RWPE1 (cell line): Measurements from ENCODE around the gene CALN1.

Experiments used
- CTCF ChIA-PET: fragments of 350-600 bp; sonication (Branson Sonifier 250); formaldehyde crosslinking; extraction: SDS; loops from one replicate; lab custom pipeline; 2021; lab: Yijun Ruan, JAX
- POLR2A ChIA-PET: fragments of 400-600 bp; formaldehyde crosslinking; extraction: SDS; loops from one replicate; lab custom pipeline; 2020; ENCODE audit warnings: antibody characterized with exemption; ENCODE audit not compliant: low non-redundant PET; lab: Yijun Ruan, JAX
- DNase-seq: peaks from one replicate; pipeline ENCODE4 v3.0.0; 2012; ENCODE audit warnings: low spot score
- H3K27ac ChIP-seq: fragments of 450-650 bp; 2 replicates; pipeline ENCODE4 v1.5.1; 2017
- CTCF ChIP-seq: fragments of 450-650 bp; conservative IDR thresholded peaks from 2 replicates; pipeline ENCODE4 v1.5.1; 2017; ENCODE audit warnings: low read depth, mild to moderate bottlenecking

CALN1 gene

GRCh38 chr7:72109566-72109965 lies 302.6 kb downstream of the CALN1 start:
- CTCF ChIA-PET: no interaction called here
- DNase-seq: no peak

DNA sequence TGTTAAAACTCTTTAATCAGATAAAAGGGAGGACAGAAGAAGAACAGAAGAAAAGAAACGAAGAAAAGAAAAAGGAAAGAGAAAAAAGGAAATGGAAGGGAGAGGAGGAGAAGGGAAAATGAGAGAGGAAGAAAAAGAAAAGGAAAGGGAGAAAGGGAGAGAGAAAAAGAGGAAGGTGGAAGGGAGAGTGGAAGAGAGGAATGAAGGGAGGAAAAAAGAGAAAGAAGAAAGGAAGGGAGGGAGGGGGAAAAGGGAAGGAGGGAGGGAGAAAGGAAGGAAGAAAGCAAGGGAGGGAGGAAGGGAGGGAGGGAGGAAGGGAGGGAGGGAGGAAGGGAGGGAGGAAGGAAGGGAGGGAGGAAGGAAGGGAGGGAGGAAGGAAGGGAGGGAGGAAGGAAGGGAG lies 305.7 kb downstream of the CALN1 start:
- ChIA-PET CTCF (interaction anchor here (0.7 kb wide), 1 partner anchor 398 kb away, joined by 3 read pairs; no protein-coding TSS in a partner anchor), POLR2A (no interaction called here)
- no peak overlapping the region for H3K27ac ChIP-seq
- no peak for DNase-seq
- no peak for TF ChIP-seq CTCF

More at GRCh38 chr7:72109566-72109965, 302.6 kb downstream of the CALN1 start:
- no peak for TF ChIP-seq CTCF
- POLR2A ChIA-PET: interaction anchor here (0.6 to 1.1 kb wide), 2 partner anchors 9 to 16 kb away, joined by 3 to 4 read pairs; no protein-coding TSS in a partner anchor
- H3K27ac ChIP-seq: no peak overlapping the region

DNA sequence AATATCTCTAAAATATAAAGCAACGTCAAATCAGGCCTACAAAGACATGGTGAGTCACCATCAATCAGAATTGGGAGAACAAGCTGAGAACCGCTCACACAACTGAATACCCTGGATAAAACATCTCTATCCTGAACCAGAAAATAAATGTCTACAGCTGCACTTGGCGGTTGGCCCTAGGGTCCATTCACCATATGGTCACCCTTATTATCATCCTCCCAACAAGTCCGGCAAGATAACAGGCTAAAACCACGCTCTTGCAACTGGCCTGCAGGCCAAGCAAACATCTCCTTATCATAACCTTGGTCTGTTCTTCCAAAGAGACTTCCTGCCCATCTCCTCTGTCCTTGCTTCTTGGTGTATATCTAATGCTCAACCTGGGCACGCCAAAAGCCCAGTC lies 310.7 kb downstream of the CALN1 start:
- DNase-seq: no peak
- no peak for TF ChIP-seq CTCF
- CTCF ChIA-PET: interaction anchor here (1.0 kb wide), 1 partner anchor 34 kb away, joined by 3 read pairs; no protein-coding TSS in a partner anchor
- H3K27ac ChIP-seq: no peak overlapping the region
- POLR2A ChIA-PET: no interaction called here

GRCh38 chr7:72099784-72100183 lies 312.4 kb downstream of the CALN1 start:
- ChIA-PET CTCF (interaction anchor here (0.9 kb wide), 1 partner anchor 204 kb away, joined by 3 read pairs; no protein-coding TSS in a partner anchor), POLR2A (no interaction called here)
- no peak overlapping the region for H3K27ac ChIP-seq
- no peak for DNase-seq
- TF ChIP-seq CTCF: no peak

DNA sequence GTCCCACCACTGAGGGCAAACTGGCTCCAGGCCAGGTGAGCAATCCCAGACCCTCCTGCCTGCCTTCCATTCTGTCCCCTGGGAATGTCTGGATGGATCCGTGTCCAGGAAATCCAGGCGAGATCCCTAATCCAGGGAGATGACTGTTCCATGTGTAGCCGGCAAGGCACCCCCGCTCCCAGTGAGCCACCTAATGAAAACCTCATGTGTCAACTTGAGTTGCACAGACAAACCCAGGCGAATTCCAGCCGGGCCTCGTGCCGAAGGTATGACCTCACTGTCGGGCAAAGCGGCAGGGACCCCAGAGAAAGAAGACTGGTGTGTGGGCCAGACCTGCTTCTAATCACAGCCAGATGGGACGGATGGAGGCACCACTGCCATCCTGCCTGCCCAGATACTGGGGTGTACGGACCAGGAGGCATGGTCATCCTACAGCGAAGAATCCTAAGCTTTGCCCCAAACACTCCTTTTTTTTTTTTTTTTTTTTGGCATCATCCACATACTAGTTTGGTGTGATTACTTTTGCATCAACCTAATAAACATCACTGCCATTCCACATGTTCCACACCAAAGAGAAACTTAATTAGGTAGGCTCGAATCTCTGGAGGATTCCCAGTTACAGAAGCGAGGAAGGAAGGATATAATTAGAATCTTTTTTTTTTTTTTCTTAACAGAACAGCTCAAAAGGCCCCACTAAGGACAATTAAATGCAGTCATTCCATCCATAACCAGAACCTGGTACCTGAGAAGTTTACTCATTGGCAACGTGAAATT lies 313.1 kb downstream of the CALN1 start:
- DNase-seq: no peak
- no peak for TF ChIP-seq CTCF
- H3K27ac ChIP-seq: no peak overlapping the region
- CTCF ChIA-PET: interaction anchor here (0.9 kb wide), 1 partner anchor 205 kb away, joined by 3 read pairs; no protein-coding TSS in a partner anchor
- POLR2A ChIA-PET: no interaction called here

- DNase-seq: no peak
- ChIA-PET POLR2A (no interaction called here), CTCF (interaction anchor here (0.7 kb wide), 1 partner anchor 51 kb away, joined by 5 read pairs; no protein-coding TSS in a partner anchor)
- no peak overlapping the region for H3K27ac ChIP-seq
- no peak for TF ChIP-seq CTCF
These were observed 314.9 kb downstream of the CALN1 start for GRCh38 chr7:72097226-72097625.
